ENCODE results near the gene FBXL15. TPM values are rescaled to one million over a fixed set of nuclear protein-coding genes. Genes with fewer than 3 reads are reported as not detected.

The FBXL15 gene
- total and polyA plus RNA-seq, 11 donors = 6.6 to 20.0 (median 10.2) TPM

DNA sequence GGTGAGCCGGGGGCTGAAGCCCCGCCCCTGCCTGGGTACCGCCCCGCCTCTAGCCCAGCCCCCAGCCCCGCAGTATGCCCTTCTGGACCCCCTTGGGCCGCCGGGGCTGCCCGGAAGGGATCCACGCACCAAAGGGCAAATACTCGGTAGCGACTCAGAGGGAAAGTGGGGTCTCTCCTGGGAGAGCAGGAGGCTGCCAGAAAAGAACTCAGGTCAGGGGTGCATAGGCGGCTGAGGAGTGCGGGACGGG lies 796 bp downstream of the FBXL15 start:
- Histone ChIP-seq H3K4me1 (peaks cover 6 to 45% (median 28%) of the 10 kb centered on the region in 12 donors), H3K9me3 (no peaks in the 10 kb centered on the region), H3K27ac (peak overlapping the region; percentile 61 to 96 (median 90)), H3K4me3 (peak overlapping the region; percentile 52 to 99 (median 88)), H3K27me3 (peaks cover 0 to 25% (median 8%) of the 10 kb centered on the region in 9 donors), H3K36me3 (peaks cover 0 to 25% (median 13%) of the 10 kb centered on the region in 9 donors)
- intact Hi-C loops (cut with DNase I) = loop anchor here in 4 of 10 donors (2.0 to 5.0 kb wide), 4 partner anchors 27 to 57 kb away; partner anchors contain the start of gene NFKB2 (in 3 of the 4)
- WGBS, 4 donors = 0 to 2% (median 0%) methylated on average over 9 to 14 of the region's 14 CpGs; no CpG with 5 or more reads in 1 of the 4 donors
- TF ChIP-seq, protein P1, sequence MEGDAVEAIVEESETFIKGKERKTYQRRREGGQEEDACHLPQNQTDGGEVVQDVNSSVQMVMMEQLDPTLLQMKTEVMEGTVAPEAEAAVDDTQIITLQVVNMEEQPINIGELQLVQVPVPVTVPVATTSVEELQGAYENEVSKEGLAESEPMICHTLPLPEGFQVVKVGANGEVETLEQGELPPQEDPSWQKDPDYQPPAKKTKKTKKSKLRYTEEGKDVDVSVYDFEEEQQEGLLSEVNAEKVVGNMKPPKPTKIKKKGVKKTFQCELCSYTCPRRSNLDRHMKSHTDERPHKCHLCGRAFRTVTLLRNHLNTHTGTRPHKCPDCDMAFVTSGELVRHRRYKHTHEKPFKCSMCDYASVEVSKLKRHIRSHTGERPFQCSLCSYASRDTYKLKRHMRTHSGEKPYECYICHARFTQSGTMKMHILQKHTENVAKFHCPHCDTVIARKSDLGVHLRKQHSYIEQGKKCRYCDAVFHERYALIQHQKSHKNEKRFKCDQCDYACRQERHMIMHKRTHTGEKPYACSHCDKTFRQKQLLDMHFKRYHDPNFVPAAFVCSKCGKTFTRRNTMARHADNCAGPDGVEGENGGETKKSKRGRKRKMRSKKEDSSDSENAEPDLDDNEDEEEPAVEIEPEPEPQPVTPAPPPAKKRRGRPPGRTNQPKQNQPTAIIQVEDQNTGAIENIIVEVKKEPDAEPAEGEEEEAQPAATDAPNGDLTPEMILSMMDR (IDR thresholded peaks at IDR 0.05) = no peak
- no peak for TF ChIP-seq POLR2A (IDR thresholded peaks at IDR 0.05)
- ATAC-seq (no peak), DNase-seq (no peak)

DNA sequence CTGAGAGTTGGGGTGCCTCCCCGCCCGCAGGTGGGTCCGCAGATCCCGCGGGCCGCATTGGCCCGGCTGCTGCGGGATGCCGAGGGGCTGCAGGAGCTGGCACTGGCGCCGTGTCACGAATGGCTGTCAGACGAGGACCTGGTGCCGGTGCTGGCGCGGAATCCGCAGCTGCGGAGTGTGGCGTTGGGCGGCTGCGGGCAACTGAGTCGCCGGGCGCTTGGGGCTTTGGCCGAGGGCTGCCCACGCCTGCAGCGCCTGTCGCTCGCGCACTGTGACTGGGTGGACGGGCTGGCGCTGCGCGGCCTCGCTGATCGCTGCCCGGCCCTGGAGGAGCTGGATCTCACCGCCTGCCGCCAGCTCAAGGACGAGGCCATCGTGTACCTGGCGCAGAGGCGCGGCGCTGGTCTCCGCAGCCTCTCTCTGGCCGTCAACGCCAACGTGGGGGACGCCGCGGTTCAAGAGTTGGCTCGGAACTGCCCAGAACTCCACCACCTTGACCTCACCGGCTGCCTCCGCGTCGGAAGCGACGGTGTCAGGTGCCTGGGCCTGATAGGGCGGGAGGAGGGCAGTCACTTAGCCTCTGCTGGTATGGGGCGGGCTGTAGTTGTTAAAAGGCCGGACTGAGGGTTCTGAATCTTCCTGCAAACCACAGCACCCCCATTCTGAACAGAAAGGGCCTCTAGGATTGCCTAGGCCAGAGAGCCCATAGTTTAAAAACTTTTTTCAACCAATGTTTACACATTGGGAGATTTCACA lies 1.3 kb downstream of the FBXL15 start:
- peaks cover 6 to 45% (median 28%) of the 10 kb centered on the region in 12 donors for H3K4me1 ChIP-seq

DNA sequence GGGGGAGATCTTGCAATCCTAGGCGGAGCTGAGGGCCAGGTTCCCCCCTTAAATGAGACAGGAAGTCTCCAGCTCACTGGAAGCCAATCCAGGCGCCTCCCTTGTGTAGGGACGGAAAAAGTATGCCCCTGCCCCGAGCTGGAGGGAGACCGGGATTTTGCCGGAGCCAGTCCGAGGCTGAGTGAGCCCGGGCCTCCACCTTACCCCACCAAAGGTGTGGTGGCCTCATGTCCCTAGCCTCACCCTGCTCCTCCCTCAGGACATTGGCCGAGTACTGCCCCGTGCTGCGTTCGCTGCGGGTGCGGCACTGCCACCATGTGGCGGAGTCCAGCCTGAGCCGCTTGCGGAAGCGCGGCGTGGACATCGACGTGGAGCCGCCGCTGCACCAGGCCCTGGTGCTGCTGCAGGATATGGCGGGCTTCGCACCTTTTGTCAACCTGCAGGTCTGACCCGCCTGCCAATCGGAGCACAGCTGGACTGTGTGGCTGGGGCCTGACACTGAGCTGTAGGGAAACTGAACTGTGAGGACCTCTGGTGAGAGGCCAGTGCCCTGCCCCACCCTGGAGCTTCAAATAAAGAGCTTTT lies 2.0 kb downstream of the FBXL15 start:
- no peaks in the 10 kb centered on the region for H3K9me3 ChIP-seq
- H3K4me3 ChIP-seq = peak overlapping the region; percentile 52 to 99 (median 88)
- H3K36me3 ChIP-seq = peaks cover 0 to 25% (median 13%) of the 10 kb centered on the region in 9 donors
- H3K27ac ChIP-seq = peak overlapping the region in 11 of 12 donors; percentile 80 to 96 (median 91)
- H3K27me3 ChIP-seq = peaks cover 0 to 17% (median 7%) of the 10 kb centered on the region in 9 donors
- H3K4me1 ChIP-seq = peaks cover 6 to 45% (median 28%) of the 10 kb centered on the region in 12 donors
- DNase-seq (peak; percentile 78 to 92 (median 83)), ATAC-seq (peak; percentile 37 to 70 (median 63))
- peak in 1 of 2 donors; percentile 20 for TF ChIP-seq POLR2A (IDR thresholded peaks at IDR 0.05)
- TF ChIP-seq, protein P1 (IDR thresholded peaks at IDR 0.05) = peak; percentile 66 to 91 (median 78)
- 4 to 7% (median 6%) methylated on average over 16 to 28 of the region's 28 CpGs for WGBS, 4 donors
- intact Hi-C loops (cut with DNase I) = loop anchor here in 4 of 10 donors (1.0 to 5.0 kb wide), 4 partner anchors 9 to 55 kb away; no protein-coding TSS in a partner anchor

More for the DNA sequence above, 1.3 kb downstream of the FBXL15 start:
- Histone ChIP-seq H3K27me3 (peaks cover 0 to 21% (median 8%) of the 10 kb centered on the region in 9 donors), H3K36me3 (peaks cover 0 to 25% (median 13%) of the 10 kb centered on the region in 9 donors), H3K4me3 (peak overlapping the region; percentile 52 to 99 (median 88)), H3K27ac (peak overlapping the region; percentile 61 to 96 (median 90)), H3K9me3 (no peaks in the 10 kb centered on the region)
- DNase-seq (peak in 1 of 5 donors; percentile 34), ATAC-seq (peak in 3 of 4 donors; percentile 1 to 21 (median 4))
- TF ChIP-seq POLR2A (IDR thresholded peaks at IDR 0.05) = no peak
- TF ChIP-seq, protein P1 (IDR thresholded peaks at IDR 0.05) = no peak
- intact Hi-C loops (cut with DNase I) = loop anchor here in 5 of 10 donors (1.0 to 5.0 kb wide), 6 partner anchors 9 to 57 kb away; partner anchors contain the start of gene NFKB2 (in 3 of the 5)
- 0 to 2% (median 1%) methylated on average over 19 to 62 of the region's 62 CpGs for WGBS, 4 donors

Data from heart left ventricle (tissue), 16 donors.